Erythroblast (primary cell): Measurements from ENCODE around the gene CRIP2.

Source experiments
- DNase-seq, 2 experiments: peaks; one replicate each; lab custom pipeline; 2025; lab: John Stamatoyannopoulos, UW
- GATA1 ChIP-seq: IDR thresholded peaks from 2 replicates; pipeline ENCODE4 v1.6.1; 2011; ENCODE audit warnings: low read depth, mild to moderate bottlenecking, control low read depth, low read length, moderate library complexity
- POLR2A ChIP-seq: IDR thresholded peaks from 2 replicates; pipeline ENCODE4 v1.6.1; 2011; ENCODE audit warnings: mild to moderate bottlenecking, low read length

The CRIP2 gene

GRCh38 chr14:105437723-105438500 lies 36.7 kb upstream of the CRIP2 start:
- no peak for TF ChIP-seq GATA1
- TF ChIP-seq POLR2A: no peak
- no peak for DNase-seq

GRCh38 chr14:105439179-105439578 lies 35.4 kb upstream of the CRIP2 start:
- no peak for DNase-seq
- TF ChIP-seq POLR2A (no peak), GATA1 (no peak)

GRCh38 chr14:105439710-105440553 lies 34.7 kb upstream of the CRIP2 start:
- no peak for DNase-seq
- TF ChIP-seq POLR2A: no peak
- TF ChIP-seq GATA1: no peak

GRCh38 chr14:105440554-105440900 lies 34.1 kb upstream of the CRIP2 start:
- TF ChIP-seq POLR2A: no peak
- TF ChIP-seq GATA1: no peak
- no peak for DNase-seq

- DNase-seq: no peak
- TF ChIP-seq GATA1 (no peak), POLR2A (no peak)
Observed at GRCh38 chr14:105440992-105441391, 33.6 kb upstream of the CRIP2 start.

- no peak for TF ChIP-seq GATA1
- TF ChIP-seq POLR2A: no peak
- DNase-seq: no peak
Observed at GRCh38 chr14:105442125-105442524, 32.5 kb upstream of the CRIP2 start.

- DNase-seq: no peak
- TF ChIP-seq GATA1 (no peak), POLR2A (no peak)
Observed at GRCh38 chr14:105442834-105443233, 31.8 kb upstream of the CRIP2 start.

GRCh38 chr14:105444859-105445258 lies 29.8 kb upstream of the CRIP2 start:
- no peak for DNase-seq
- TF ChIP-seq GATA1 (no peak), POLR2A (no peak)

GRCh38 chr14:105445290-105445689 lies 29.3 kb upstream of the CRIP2 start:
- TF ChIP-seq GATA1 (no peak), POLR2A (no peak)
- no peak for DNase-seq

- DNase-seq: no peak
- TF ChIP-seq POLR2A: no peak
- TF ChIP-seq GATA1: no peak
Observed at GRCh38 chr14:105445901-105446845, 28.4 kb upstream of the CRIP2 start.

- TF ChIP-seq GATA1 (no peak), POLR2A (no peak)
- DNase-seq: no peak
Observed at GRCh38 chr14:105446971-105447370, 27.6 kb upstream of the CRIP2 start.

- no peak for DNase-seq
- TF ChIP-seq GATA1 (no peak), POLR2A (no peak)
Observed at GRCh38 chr14:105447651-105448640, 26.7 kb upstream of the CRIP2 start.
